DMS 273 (cell line): ENCODE data around the gene DBF4.
"Not testable (repeated sequence)": the region's sequence is repeated elsewhere in the genome, so short reads cannot be mapped to it uniquely, and the experiment has no call there.

Experiments
- DNase-seq: peaks from one replicate; lab custom pipeline; 2025; ENCODE audit not compliant: unreplicated experiment; lab: John Stamatoyannopoulos, UW

Gene DBF4

GRCh38 chr7:87876040-87876868 is at the start of gene DBF4, which contains the start of gene SLC25A40:
TSS of gene DBF4 (plus strand) at chr7:87876493. CDS start at chr7:87876733, 240 bp downstream.
TSS of gene SLC25A40 (minus strand) at chr7:87876360. CDS start at chr7:87858727, 17,633 bp downstream.
- DNase-seq, result peak; percentile 99

- DNase-seq, result not testable (repeated sequence)
These were observed 47.9 kb upstream of the DBF4 start for GRCh38 chr7:87828383-87828782.

- no peak for DNase-seq
These were observed 45.2 kb upstream of the DBF4 start for GRCh38 chr7:87831097-87831496.

GRCh38 chr7:87833130-87833529 is 43.2 kb upstream of the DBF4 start:
- DNase-seq, result peak; percentile 26

GRCh38 chr7:87837597-87837996 is 38.7 kb upstream of the DBF4 start:
- no peak for DNase-seq

GRCh38 chr7:87850836-87851593 is 25.3 kb upstream of the DBF4 start:
- no peak for DNase-seq

GRCh38 chr7:87852306-87852705 is 24.0 kb upstream of the DBF4 start:
- no peak for DNase-seq

- DNase-seq, result no peak
These were observed 22.9 kb upstream of the DBF4 start for GRCh38 chr7:87853237-87853864.

- DNase-seq, result no peak
These were observed 17.7 kb upstream of the DBF4 start for GRCh38 chr7:87858417-87859100.

GRCh38 chr7:87866089-87866488 is 10.2 kb upstream of the DBF4 start:
- no peak for DNase-seq

GRCh38 chr7:87866533-87866932 is 9.8 kb upstream of the DBF4 start:
- DNase-seq, result not testable (repeated sequence)

GRCh38 chr7:87870471-87870870 is 5.8 kb upstream of the DBF4 start:
- DNase-seq, result no peak

- DNase-seq, result no peak
These were observed 3.9 kb upstream of the DBF4 start for GRCh38 chr7:87872346-87872745.

- DNase-seq, result not testable (repeated sequence)
These were observed 3.0 kb upstream of the DBF4 start for GRCh38 chr7:87873328-87873727.

GRCh38 chr7:87874066-87874465 is 2.2 kb upstream of the DBF4 start:
- no peak for DNase-seq

- peak; percentile 24 for DNase-seq
These were observed 898 bp upstream of the DBF4 start for GRCh38 chr7:87875151-87876039.

GRCh38 chr7:87876869-87877234 is 559 bp downstream of the DBF4 start:
- peak; percentile 85 for DNase-seq

- peak; percentile 26 for DNase-seq
These were observed 1.2 kb downstream of the DBF4 start for GRCh38 chr7:87877366-87878040.

- no peak for DNase-seq
These were observed 2.0 kb downstream of the DBF4 start for GRCh38 chr7:87878208-87878735.
